Gastroesophageal sphincter (tissue), 3 donors: ENCODE results near the gene PRSS56.

Experiments used
- EP300 ChIP-seq: sonication (generic); formaldehyde crosslinking; IDR thresholded peaks from one replicate; pipeline ENCODE4 v1.6.1; 2017; ENCODE audit warnings: antibody characterized with exemption, mild to moderate bottlenecking
- TF ChIP-seq, protein P1 (sequence below), 4 experiments: fragments of 200-600 bp in 2 of 4; fragments of 450-650 bp in 2 of 4; sonication (generic) in 1 of 4; IDR thresholded peaks; one replicate each; pipeline ENCODE4 v1.5.1; 2017 to 2019; ENCODE audit warnings: antibody characterized with exemption in 4 of 4, mild to moderate bottlenecking in 2 of 4, moderate library complexity in 2 of 4

DNA sequence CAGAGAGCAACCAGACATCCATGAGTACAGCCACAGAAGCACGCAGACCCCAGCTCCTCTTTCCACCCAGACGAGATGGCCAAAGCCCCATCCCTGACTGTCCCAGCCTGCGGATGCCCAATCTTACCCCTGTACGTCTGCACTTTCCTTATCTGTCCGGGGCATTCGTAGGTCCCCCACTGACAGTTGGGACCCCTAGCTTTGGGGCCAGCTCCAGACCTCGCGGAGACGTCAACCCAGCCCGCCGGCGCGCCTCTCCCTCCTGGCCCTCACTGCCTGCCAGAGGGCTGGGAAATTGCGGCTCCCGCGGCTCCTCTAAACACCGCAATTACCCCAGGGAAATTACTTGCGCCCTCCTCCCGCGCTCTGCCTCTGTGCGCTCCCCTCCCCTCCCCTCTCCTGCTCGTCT, 34.8 kb upstream of the PRSS56 start:
- TF ChIP-seq, protein P1, sequence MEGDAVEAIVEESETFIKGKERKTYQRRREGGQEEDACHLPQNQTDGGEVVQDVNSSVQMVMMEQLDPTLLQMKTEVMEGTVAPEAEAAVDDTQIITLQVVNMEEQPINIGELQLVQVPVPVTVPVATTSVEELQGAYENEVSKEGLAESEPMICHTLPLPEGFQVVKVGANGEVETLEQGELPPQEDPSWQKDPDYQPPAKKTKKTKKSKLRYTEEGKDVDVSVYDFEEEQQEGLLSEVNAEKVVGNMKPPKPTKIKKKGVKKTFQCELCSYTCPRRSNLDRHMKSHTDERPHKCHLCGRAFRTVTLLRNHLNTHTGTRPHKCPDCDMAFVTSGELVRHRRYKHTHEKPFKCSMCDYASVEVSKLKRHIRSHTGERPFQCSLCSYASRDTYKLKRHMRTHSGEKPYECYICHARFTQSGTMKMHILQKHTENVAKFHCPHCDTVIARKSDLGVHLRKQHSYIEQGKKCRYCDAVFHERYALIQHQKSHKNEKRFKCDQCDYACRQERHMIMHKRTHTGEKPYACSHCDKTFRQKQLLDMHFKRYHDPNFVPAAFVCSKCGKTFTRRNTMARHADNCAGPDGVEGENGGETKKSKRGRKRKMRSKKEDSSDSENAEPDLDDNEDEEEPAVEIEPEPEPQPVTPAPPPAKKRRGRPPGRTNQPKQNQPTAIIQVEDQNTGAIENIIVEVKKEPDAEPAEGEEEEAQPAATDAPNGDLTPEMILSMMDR (IDR thresholded peaks at IDR 0.05): no peak
- TF ChIP-seq EP300: no peak
